Measurements from ENCODE around the gene SRC. TPM values are rescaled to one million over a fixed set of nuclear protein-coding genes. Genes with fewer than 3 reads are reported as not detected.

The SRC gene
- total and polyA plus RNA-seq, 2 of the 8 experiments (the other 6 are each of a cell fraction or from before 2014, with no cell fraction given), result 27.6 to 28.8 TPM

- TF ChIP-seq SUZ12 (IDR thresholded peaks at IDR 0.05; ENCODE audit: low read length), result no peak
- TF ChIP-seq BRCA1 (IDR thresholded peaks at IDR 0.05; ENCODE audit: low read depth, low read length), result no peak
- TF ChIP-seq CBX8 (IDR thresholded peaks at IDR 0.05; ENCODE audit: borderline replicate concordance, low read depth, low read length), result no peak
- no peak for TF ChIP-seq GTF2F1 (IDR thresholded peaks at IDR 0.05; ENCODE audit: borderline replicate concordance, low read depth, low read length)
- no peak for TF ChIP-seq BCL11A (IDR thresholded peaks at IDR 0.05; ENCODE audit: low read depth in 2 of 2, low read length in 2 of 2)
- no peak for TF ChIP-seq TAF7 (optimal IDR thresholded peaks at IDR 0.05; ENCODE audit: borderline replicate concordance, low read depth, low read length)
- TF ChIP-seq RXRA (IDR thresholded peaks at IDR 0.05; ENCODE audit: insufficient read depth, low read depth, low read length), result no peak
- no peak for TF ChIP-seq SIRT6 (IDR thresholded peaks at IDR 0.05; ENCODE audit: low read length)
- no peak for TF ChIP-seq SAP30 (IDR thresholded peaks at IDR 0.05; ENCODE audit: insufficient read depth, insufficient replicate concordance, low read length)
- TF ChIP-seq TEAD4 (IDR thresholded peaks at IDR 0.05; ENCODE audit: low read depth, low read length), result no peak
These were observed 85.8 kb downstream of the SRC start (continued) for GRCh38 chr20:37431786-37432185.

Measured in H1 (cell line).